ENCODE results near the gene ATXN3L. TPM values are rescaled to one million over a fixed set of nuclear protein-coding genes. Genes with fewer than 3 reads are reported as not detected.

ATXN3L gene
- total RNA-seq: not detected

DNA sequence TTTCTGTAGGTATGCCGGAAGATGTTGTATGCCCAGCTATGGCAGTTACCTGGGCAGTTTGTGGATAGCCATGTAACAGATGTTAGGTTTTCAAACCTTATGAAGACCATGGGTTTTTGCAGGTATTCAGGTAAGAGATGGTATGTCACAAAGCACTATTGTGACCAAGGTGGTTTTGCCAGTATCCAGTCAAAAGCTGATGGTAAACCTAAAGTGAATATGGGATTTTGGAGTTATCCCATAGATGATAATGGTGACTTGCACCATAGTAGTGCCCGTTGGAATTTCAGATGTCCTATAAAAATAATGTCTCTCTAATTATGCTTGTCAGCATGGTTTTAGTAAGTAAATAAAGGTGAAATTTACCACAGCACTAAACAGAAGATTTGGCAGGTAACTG, at the start of gene ATXN3L:
ATXN3L (minus strand) TSS at position 101 of the 400 bp plus-strand sequence. CDS start 119 bp downstream, outside the sequence.
- H3K9me3 Mint-ChIP-seq (ENCODE audit: low read depth): no peaks in the 10 kb centered on the region
- DNase-seq: no peak
- H3K27ac Mint-ChIP-seq: no peak within 1 kb of the TSS
- no peak within 1 kb of the TSS for H3K4me3 Mint-ChIP-seq
- no peak for ATAC-seq
- H3K27me3 Mint-ChIP-seq: no peaks in the 10 kb centered on the region
- H3K4me1 Mint-ChIP-seq: no peaks in the 10 kb centered on the region
- intact Hi-C loops (cut with DNase I, micrococcal nuclease): no loop called here
- CTCF ChIA-PET: no interaction called here
- POLR2A ChIA-PET: no interaction called here
- no peaks in the 10 kb centered on the region for H3K36me3 Mint-ChIP-seq (ENCODE audit: low read depth)

DNA sequence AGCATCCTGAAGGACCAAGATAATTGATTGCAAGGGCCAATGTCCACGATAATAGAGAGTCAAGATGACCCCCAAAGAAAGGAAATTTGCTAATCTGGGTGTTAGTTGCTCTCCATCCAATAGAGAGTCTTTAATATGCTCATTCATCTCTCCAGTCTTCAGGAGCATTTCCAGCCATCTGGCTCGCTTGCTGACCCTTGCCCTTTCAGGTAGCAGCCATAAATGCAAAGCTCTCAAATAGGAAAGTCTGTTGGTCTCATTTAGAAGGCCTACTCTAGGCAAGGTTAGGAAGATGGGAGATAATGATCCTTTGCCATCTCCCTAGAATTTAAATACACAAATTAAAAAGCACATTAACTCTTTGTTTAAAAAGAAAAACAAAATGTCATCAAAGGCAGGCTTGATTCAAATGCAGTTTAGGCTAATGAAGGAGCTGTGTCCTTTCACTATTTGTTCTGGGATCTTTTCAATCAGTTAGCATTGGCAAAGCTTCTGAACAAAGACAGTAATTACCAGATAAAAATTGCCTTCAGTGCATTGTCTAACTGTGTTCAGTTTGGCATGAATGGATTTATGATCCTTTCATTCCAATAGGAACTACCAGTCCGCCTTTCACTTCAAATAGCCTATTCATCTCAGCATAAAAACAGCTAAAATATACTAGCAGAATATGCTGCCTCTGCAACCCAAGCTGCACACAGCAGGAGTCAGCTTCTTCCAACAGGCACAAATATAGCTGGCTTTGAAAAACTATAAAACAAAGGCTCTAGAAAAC, 49.6 kb upstream of the ATXN3L start:
- H3K9me3 Mint-ChIP-seq (ENCODE audit: low read depth): no peaks in the 10 kb centered on the region

GRCh38 chrX:13367950-13368349, 48.1 kb upstream of the ATXN3L start:
- ATAC-seq (no peak), DNase-seq (no peak)
- Mint-ChIP-seq H3K36me3 (ENCODE audit: low read depth) (no peaks in the 10 kb centered on the region), H3K4me1 (peaks cover 5% of the 10 kb centered on the region), H3K4me3 (no peak overlapping the region), H3K27me3 (no peaks in the 10 kb centered on the region), H3K9me3 (ENCODE audit: low read depth) (no peaks in the 10 kb centered on the region), H3K27ac (no peak overlapping the region)
- CTCF ChIA-PET: no interaction called here
- intact Hi-C loops (cut with DNase I, micrococcal nuclease): no loop called here
- POLR2A ChIA-PET: no interaction called here

More for the DNA sequence above, 49.6 kb upstream of the ATXN3L start:
- ChIA-PET CTCF (interaction anchor here (0.7 kb wide), 2 partner anchors 49 to 1424 kb away, joined by 3 to 4 read pairs; no protein-coding TSS in a partner anchor), POLR2A (no interaction called here)
- Mint-ChIP-seq H3K36me3 (ENCODE audit: low read depth) (no peaks in the 10 kb centered on the region), H3K27me3 (no peaks in the 10 kb centered on the region), H3K4me3 (no peak overlapping the region), H3K27ac (no peak overlapping the region), H3K4me1 (peaks cover 13% of the 10 kb centered on the region)
- no peak for ATAC-seq
- intact Hi-C loops (cut with DNase I, micrococcal nuclease): loop anchor here (5.0 to 10.0 kb wide), 3 partner anchors 118 to 395 kb away; partner anchors contain the start of gene TMSB4X (in 1 of the 2)
- no peak for DNase-seq

- ChIA-PET POLR2A (no interaction called here), CTCF (no interaction called here)
- peaks cover 3% of the 10 kb centered on the region for H3K4me1 Mint-ChIP-seq
- H3K27ac Mint-ChIP-seq: no peak overlapping the region
- no peaks in the 10 kb centered on the region for H3K9me3 Mint-ChIP-seq (ENCODE audit: low read depth)
- no peaks in the 10 kb centered on the region for H3K36me3 Mint-ChIP-seq (ENCODE audit: low read depth)
- DNase-seq (no peak), ATAC-seq (no peak)
- no peak overlapping the region for H3K4me3 Mint-ChIP-seq
- intact Hi-C loops (cut with DNase I, micrococcal nuclease): no loop called here
- H3K27me3 Mint-ChIP-seq: no peaks in the 10 kb centered on the region
Observed at GRCh38 chrX:13366698-13367097, 46.8 kb upstream of the ATXN3L start.

DNA sequence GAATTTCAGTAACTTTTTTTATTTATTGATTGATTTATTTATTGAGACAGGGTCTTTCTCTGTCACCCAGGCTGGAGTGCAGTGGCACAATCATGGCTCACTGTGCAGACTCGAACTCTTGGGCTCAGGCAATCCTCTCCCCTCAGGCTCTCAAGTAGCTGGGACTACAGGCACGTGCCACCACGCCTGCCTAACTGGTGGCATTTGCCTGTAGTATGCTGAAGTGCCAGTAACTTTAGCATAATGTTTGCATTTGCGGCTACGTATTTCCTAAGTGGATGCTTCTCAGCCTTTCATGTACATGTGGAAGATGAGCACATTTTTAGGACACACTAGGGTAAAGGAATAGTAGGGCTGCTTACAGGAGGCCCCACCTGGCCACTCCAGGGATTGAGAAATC, 45.3 kb upstream of the ATXN3L start:
- Mint-ChIP-seq H3K4me3 (no peak overlapping the region), H3K27ac (no peak overlapping the region), H3K27me3 (no peaks in the 10 kb centered on the region), H3K9me3 (ENCODE audit: low read depth) (no peaks in the 10 kb centered on the region), H3K4me1 (peaks cover 3% of the 10 kb centered on the region), H3K36me3 (ENCODE audit: low read depth) (no peaks in the 10 kb centered on the region)
- DNase-seq (no peak), ATAC-seq (no peak)
- CTCF ChIA-PET: no interaction called here
- POLR2A ChIA-PET: no interaction called here
- intact Hi-C loops (cut with DNase I, micrococcal nuclease): no loop called here

- POLR2A ChIA-PET: no interaction called here
- H3K4me1 Mint-ChIP-seq: peaks cover 3% of the 10 kb centered on the region
- H3K27me3 Mint-ChIP-seq: no peaks in the 10 kb centered on the region
- no peak for DNase-seq
- no peaks in the 10 kb centered on the region for H3K9me3 Mint-ChIP-seq (ENCODE audit: low read depth)
- no peaks in the 10 kb centered on the region for H3K36me3 Mint-ChIP-seq (ENCODE audit: low read depth)
- H3K4me3 Mint-ChIP-seq: no peak overlapping the region
- no peak for ATAC-seq
- CTCF ChIA-PET: interaction anchor here (0.5 kb wide), 1 partner anchor 465 kb away, joined by 3 read pairs; no protein-coding TSS in a partner anchor
- H3K27ac Mint-ChIP-seq: no peak overlapping the region
- intact Hi-C loops (cut with DNase I, micrococcal nuclease): no loop called here
Observed at GRCh38 chrX:13364230-13364857, 44.5 kb upstream of the ATXN3L start.

DNA sequence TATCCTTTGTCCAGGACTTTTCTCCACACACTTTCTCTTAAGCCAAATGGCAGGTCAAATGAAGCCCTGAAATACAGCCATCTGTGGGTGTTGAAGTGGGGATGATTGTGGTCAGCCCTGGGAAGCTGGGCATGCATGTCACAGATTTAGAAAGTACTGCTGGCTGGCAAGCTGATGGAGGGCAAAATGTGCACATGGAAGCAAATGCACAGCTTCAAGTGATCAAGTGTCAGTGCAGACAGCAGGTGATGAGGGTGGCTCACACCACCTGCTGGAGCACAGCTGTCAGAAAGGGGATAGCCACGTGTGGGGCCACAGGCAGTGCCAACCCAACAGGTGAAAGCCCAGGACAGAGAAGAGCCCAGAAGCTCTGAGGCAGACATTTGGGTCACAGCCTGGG, 40.3 kb upstream of the ATXN3L start:
- POLR2A ChIA-PET: no interaction called here
- DNase-seq (peak; percentile 13), ATAC-seq (no peak)
- Mint-ChIP-seq H3K4me3 (no peak overlapping the region), H3K4me1 (no peaks in the 10 kb centered on the region), H3K36me3 (ENCODE audit: low read depth) (no peaks in the 10 kb centered on the region), H3K9me3 (ENCODE audit: low read depth) (no peaks in the 10 kb centered on the region), H3K27ac (no peak overlapping the region), H3K27me3 (no peaks in the 10 kb centered on the region)
- intact Hi-C loops (cut with DNase I, micrococcal nuclease): no loop called here
- CTCF ChIA-PET: interaction anchor here (1.7 kb wide), 1 partner anchor 11 kb away, joined by 3 read pairs; no protein-coding TSS in a partner anchor

GRCh38 chrX:13357925-13358324, 38.1 kb upstream of the ATXN3L start:
- DNase-seq (no peak), ATAC-seq (no peak)
- ChIA-PET CTCF (interaction anchor here (0.8 to 1.0 kb wide), 2 partner anchors 37 to 288 kb away, joined by 3 read pairs; no protein-coding TSS in a partner anchor), POLR2A (no interaction called here)
- intact Hi-C loops (cut with DNase I, micrococcal nuclease): no loop called here
- H3K4me3 Mint-ChIP-seq: no peak overlapping the region
- H3K9me3 Mint-ChIP-seq (ENCODE audit: low read depth): no peaks in the 10 kb centered on the region
- no peaks in the 10 kb centered on the region for H3K27me3 Mint-ChIP-seq
- no peaks in the 10 kb centered on the region for H3K36me3 Mint-ChIP-seq (ENCODE audit: low read depth)
- no peaks in the 10 kb centered on the region for H3K4me1 Mint-ChIP-seq
- no peak overlapping the region for H3K27ac Mint-ChIP-seq

DNA sequence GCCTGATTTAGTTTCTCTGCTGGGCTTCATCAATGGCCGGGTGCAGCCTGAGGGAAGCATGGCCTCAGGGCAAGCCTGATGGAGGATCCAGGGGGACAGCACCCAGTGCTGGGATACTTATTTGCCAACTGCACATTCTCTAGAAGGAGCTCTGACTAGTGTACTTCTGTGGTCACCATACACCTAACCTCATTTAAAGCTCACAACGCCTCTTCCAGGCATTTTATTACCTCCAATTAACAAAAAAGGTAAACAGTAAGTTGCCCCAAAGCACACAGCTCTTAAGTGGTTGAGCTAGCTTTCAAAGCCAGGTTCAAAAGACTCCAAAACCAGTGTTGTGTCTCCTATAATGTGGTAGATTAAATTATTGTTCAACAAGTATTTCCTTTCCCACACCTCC, 26.8 kb upstream of the ATXN3L start:
- H3K27me3 Mint-ChIP-seq: no peaks in the 10 kb centered on the region
- no peaks in the 10 kb centered on the region for H3K9me3 Mint-ChIP-seq (ENCODE audit: low read depth)
- ChIA-PET POLR2A (no interaction called here), CTCF (interaction anchor here (0.7 kb wide), 1 partner anchor 142 kb away, joined by 3 read pairs; no protein-coding TSS in a partner anchor)
- intact Hi-C loops (cut with DNase I, micrococcal nuclease): no loop called here
- ATAC-seq: no peak
- DNase-seq: no peak
- H3K36me3 Mint-ChIP-seq (ENCODE audit: low read depth): no peaks in the 10 kb centered on the region
- H3K27ac Mint-ChIP-seq: no peak overlapping the region
- no peak overlapping the region for H3K4me3 Mint-ChIP-seq
- no peaks in the 10 kb centered on the region for H3K4me1 Mint-ChIP-seq

- Mint-ChIP-seq H3K4me1 (no peaks in the 10 kb centered on the region), H3K27me3 (no peaks in the 10 kb centered on the region), H3K27ac (no peak overlapping the region), H3K36me3 (ENCODE audit: low read depth) (no peaks in the 10 kb centered on the region), H3K4me3 (no peak overlapping the region), H3K9me3 (ENCODE audit: low read depth) (no peaks in the 10 kb centered on the region)
- DNase-seq (no peak), ATAC-seq (no peak)
- POLR2A ChIA-PET: no interaction called here
- intact Hi-C loops (cut with DNase I, micrococcal nuclease): no loop called here
- CTCF ChIA-PET: interaction anchor here (0.6 kb wide), 1 partner anchor 44 kb away, joined by 3 read pairs; no protein-coding TSS in a partner anchor
Observed at GRCh38 chrX:13345438-13345837, 25.6 kb upstream of the ATXN3L start.

DNA sequence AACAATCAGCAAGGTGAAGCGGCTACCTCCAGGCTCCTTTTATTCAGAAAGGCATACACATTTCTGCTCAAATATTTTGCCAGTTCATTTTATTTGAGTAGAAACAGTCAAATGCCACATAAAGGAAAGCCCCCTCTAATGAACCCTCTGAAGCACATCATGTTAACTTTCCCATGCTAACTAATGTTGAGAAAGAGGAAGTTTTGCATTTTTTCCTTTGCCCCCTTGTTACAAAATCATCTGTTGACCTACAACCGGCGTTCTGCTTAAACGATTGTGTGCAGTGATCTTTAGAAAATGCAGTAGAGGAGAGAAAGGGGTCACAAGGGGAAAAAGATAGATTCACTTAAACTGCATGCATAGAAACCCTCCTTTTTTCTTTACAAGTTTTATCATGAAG, 25.2 kb upstream of the ATXN3L start:
- H3K4me1 Mint-ChIP-seq: no peaks in the 10 kb centered on the region
- DNase-seq: no peak
- ChIA-PET CTCF (interaction anchor here (0.6 kb wide), 1 partner anchor 45 kb away, joined by 3 read pairs; no protein-coding TSS in a partner anchor), POLR2A (no interaction called here)
- H3K27ac Mint-ChIP-seq: no peak overlapping the region
- no peaks in the 10 kb centered on the region for H3K27me3 Mint-ChIP-seq
- no peaks in the 10 kb centered on the region for H3K36me3 Mint-ChIP-seq (ENCODE audit: low read depth)
- ATAC-seq: no peak
- intact Hi-C loops (cut with DNase I, micrococcal nuclease): no loop called here
- H3K9me3 Mint-ChIP-seq (ENCODE audit: low read depth): no peaks in the 10 kb centered on the region
- no peak overlapping the region for H3K4me3 Mint-ChIP-seq

- Mint-ChIP-seq H3K27me3 (no peaks in the 10 kb centered on the region), H3K36me3 (ENCODE audit: low read depth) (no peaks in the 10 kb centered on the region), H3K4me1 (no peaks in the 10 kb centered on the region), H3K9me3 (ENCODE audit: low read depth) (no peaks in the 10 kb centered on the region), H3K27ac (no peak overlapping the region), H3K4me3 (no peak overlapping the region)
- ChIA-PET POLR2A (no interaction called here), CTCF (no interaction called here)
- ATAC-seq: peak; percentile 30
- DNase-seq: peak; percentile 7
- intact Hi-C loops (cut with DNase I, micrococcal nuclease): no loop called here
Observed at GRCh38 chrX:13341491-13342101, 21.7 kb upstream of the ATXN3L start.

Data from activated CD4-positive, alpha-beta T cell treated with anti-CD3 and anti-CD28 coated beads for 36 hours (primary cell).